Activated CD4-positive, alpha-beta T cell treated with anti-CD3 and anti-CD28 coated beads, Interleukin-2, amount 10 ng/mL, durations not matched to agents 24 days and 14 days (primary cell): Measurements from ENCODE around the gene PSPH. TPM values are rescaled to one million over a fixed set of nuclear protein-coding genes. Genes with fewer than 3 reads are reported as not detected.
A peak's percentile ranks its signal among the peaks of the same experiment; 100 is the strongest.

Source experiments
- DNase-seq: peaks from one replicate; pipeline ENCODE4 v3.0.0; 2022
- H3K27ac Mint-ChIP-seq: one replicate; pipeline ENCODE4 v1.8.0; 2022; ENCODE audit warnings: mild to moderate bottlenecking, mixed read lengths
- H3K27me3 Mint-ChIP-seq: one replicate; pipeline ENCODE4 v1.8.0; 2022; ENCODE audit warnings: mixed read lengths
- H3K36me3 Mint-ChIP-seq: one replicate; pipeline ENCODE4 v1.8.0; 2022; ENCODE audit warnings: low read depth, mild to moderate bottlenecking, mixed read lengths
- H3K4me1 Mint-ChIP-seq: one replicate; pipeline ENCODE4 v1.8.0; 2021; ENCODE audit warnings: mixed read lengths
- H3K4me3 Mint-ChIP-seq: one replicate; pipeline ENCODE4 v1.8.0; 2022; ENCODE audit warnings: mild to moderate bottlenecking, moderate library complexity, mixed read lengths
- H3K9me3 Mint-ChIP-seq: one replicate; pipeline ENCODE4 v1.8.0; 2021; ENCODE audit warnings: mixed read lengths
- intact Hi-C: fragments of 100-400 bp; cut with micrococcal nuclease; formaldehyde crosslinking; loops from one replicate; pipeline ENCODE4 v1.15.1; 2023
- total RNA-seq: library from RNA; stranded (reverse); gene quantifications from 2 replicates; pipeline ENCODE4 v1.2.3, GENCODE V29; 2022

Gene PSPH
- total RNA-seq, 1 donor from 2014 or later: 25.8 TPM

DNA sequence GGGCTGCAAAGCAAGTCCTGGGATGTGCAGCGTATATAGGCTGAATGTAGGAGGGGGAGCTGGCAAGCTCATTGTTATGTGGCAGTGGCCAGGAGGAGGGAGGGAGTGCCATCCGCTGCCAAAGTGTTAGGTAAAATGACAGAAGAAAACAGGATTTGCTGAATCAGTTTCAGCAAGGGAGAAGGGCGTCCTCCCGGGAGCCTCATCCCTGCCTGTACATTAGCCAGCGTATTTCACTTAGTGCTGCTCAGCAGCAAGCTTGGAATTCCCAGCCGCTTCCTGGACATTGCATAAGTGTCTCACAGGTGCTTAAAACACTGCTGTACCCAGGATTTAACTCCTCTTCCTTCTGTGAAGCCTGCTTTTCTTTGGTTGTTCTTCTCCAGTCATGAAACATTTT, 84.4 kb downstream of the PSPH start:
- DNase-seq: no peak
- Mint-ChIP-seq H3K36me3 (peaks cover 17% of the 10 kb centered on the region), H3K4me3 (no peak overlapping the region), H3K27me3 (no peaks in the 10 kb centered on the region), H3K9me3 (no peaks in the 10 kb centered on the region), H3K27ac (no peak overlapping the region), H3K4me1 (peaks cover 22% of the 10 kb centered on the region)
- intact Hi-C loops: loop anchor here (5.0 kb wide), 1 partner anchor 35 kb away; no protein-coding TSS in a partner anchor

DNA sequence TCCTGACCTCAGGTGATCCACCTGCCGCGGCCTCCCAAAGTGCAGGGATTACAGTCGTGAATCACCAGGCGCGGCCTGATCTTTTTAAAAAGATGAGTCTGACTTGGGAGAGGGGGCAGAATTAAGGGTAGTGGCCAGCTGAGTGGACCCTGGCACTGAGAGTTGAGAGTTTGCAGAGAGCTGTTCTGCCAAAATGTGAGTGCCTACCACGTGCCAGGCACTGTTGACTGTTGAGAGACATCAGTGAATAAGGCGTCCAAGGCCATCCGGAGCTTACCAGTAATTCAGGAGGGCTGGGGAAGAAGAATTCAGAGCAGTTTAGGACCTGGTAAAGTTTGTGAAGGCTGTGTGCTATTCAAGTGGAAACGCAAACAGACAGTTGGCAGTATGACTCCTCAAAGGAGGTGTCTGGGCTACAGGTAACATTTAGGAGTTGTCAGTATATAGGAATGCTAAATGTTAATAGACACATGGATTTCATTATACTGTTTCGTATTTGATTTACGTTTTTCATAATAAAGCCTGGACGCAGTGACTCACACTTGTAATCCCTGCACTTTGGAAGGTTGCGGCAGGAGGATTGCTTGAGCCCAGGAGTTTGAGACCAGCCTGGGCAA, 85.3 kb downstream of the PSPH start:
- intact Hi-C loops: loop anchor here (2.0 to 5.0 kb wide), 3 partner anchors 36 to 97 kb away; partner anchors contain the start of gene ZNF713
- Mint-ChIP-seq H3K27ac (peak overlapping the region; percentile 52), H3K27me3 (no peaks in the 10 kb centered on the region), H3K4me1 (peaks cover 22% of the 10 kb centered on the region), H3K36me3 (peaks cover 17% of the 10 kb centered on the region), H3K9me3 (no peaks in the 10 kb centered on the region), H3K4me3 (peak overlapping the region; percentile 95)
- no peak for DNase-seq

DNA sequence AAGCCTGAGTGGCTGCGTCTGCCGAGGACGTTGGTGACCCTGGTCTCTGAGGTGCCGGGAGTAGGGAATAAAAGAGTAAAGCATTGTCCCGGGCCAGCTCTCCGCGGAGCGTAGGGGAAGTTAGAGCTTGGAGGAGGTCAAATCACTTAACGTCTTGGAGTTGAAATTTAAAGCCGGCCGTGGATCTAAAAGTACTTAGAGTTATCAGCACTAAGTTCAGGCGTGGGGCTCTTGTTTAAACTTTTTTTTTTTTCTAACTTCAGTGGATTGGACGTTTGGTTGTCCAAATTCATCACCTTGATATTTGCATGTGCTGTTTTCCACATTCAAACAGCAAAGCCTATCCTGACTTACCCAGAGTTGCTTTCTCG, 86.2 kb downstream of the PSPH start:
- no peaks in the 10 kb centered on the region for H3K9me3 Mint-ChIP-seq
- intact Hi-C loops: loop anchor here (2.0 to 5.0 kb wide), 3 partner anchors 37 to 98 kb away; partner anchors contain the start of gene ZNF713
- DNase-seq: no peak
- H3K27me3 Mint-ChIP-seq: no peaks in the 10 kb centered on the region
- peak overlapping the region; percentile 90 for H3K27ac Mint-ChIP-seq
- peaks cover 18% of the 10 kb centered on the region for H3K4me1 Mint-ChIP-seq
- H3K36me3 Mint-ChIP-seq: peaks cover 12% of the 10 kb centered on the region
- H3K4me3 Mint-ChIP-seq: peak overlapping the region; percentile 95

DNA sequence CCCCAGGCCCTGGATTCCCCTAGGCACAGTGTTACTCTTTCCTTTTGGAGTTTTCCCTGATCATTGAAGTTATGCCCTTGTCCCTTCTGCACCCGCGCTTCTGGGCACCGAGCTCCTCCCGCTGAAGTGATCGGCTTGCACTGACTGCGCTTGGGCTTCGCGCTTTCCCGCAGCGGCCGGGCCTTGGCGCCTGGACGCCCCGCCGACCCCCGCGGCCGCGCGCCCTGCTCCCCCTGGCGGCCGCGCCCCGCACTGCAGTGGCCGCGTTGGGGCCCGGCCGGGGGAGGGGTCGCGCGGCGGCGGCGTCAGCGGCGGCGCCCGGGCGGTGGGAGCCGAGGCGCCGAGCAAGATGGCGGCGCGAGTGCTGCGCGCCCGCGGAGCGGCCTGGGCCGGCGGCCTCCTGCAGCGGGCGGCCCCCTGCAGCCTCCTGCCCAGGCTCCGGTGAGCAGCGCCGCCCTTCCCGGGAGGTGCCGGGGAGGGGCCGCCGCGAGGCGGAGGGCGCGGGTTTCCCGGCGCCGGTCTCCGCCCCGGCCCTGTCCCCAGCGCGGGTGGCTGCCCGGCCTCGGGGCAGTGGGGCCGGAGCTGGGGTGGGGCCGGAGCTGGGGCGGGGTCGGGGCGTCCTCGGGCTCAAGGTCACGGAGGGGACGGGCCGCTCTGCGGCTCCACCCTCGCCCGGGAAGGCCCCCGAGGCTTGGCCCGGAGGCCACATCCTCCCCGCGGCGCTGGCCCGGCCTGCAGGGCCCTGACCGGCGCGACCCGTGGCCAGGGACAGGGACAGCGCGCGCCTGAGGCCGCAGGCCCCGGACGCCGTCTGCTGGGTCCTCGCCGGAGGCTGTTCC, 86.8 kb downstream of the PSPH start, which contains the start of gene NIPSNAP2:
NIPSNAP2 (plus strand) TSS at position 325 of the 839 bp plus-strand sequence; CDS start at position 350, 25 bp downstream.
- peak within 1 kb of the TSS; percentile 90 for H3K27ac Mint-ChIP-seq
- H3K27me3 Mint-ChIP-seq: no peaks in the 10 kb centered on the region
- H3K4me3 Mint-ChIP-seq: peak within 1 kb of the TSS; percentile 95
- intact Hi-C loops: loop anchor here (1.0 to 5.0 kb wide), 5 partner anchors 13 to 323 kb away; partner anchors contain the start of genes MRPS17 and ZNF713
- H3K36me3 Mint-ChIP-seq: peaks cover 13% of the 10 kb centered on the region
- H3K9me3 Mint-ChIP-seq: no peaks in the 10 kb centered on the region
- peaks cover 18% of the 10 kb centered on the region for H3K4me1 Mint-ChIP-seq
- DNase-seq: peak; percentile 91

DNA sequence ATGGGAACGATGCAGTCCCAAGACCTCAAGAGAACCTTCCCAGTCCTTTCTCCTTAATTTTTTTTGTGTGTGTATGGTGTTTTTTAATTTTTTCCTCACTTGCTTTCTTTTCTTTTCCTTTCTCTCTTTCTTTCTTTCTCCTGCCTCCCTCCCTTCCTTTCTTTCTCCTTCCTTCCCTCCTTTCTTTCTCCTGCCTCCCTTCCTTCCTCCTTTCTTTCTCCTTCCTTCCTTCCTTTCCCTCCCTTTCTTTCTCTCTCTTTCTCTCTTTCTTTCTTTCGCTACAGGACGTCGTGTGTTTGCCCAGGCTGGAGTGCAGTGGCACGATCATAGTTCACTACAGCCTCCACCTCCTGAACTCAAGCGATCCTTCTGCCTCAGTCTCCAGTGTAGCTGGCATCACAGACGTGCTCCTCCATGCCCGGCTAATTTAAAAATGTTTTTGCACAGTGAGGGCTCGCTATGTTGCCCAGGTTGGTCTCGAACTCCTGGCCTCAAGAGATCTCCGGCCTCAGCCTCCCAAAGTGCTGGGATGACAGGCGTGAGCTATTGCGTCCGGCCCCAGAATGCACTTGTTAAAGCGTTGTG, 87.6 kb downstream of the PSPH start:
- Mint-ChIP-seq H3K9me3 (no peaks in the 10 kb centered on the region), H3K36me3 (peaks cover 13% of the 10 kb centered on the region), H3K4me3 (peak overlapping the region; percentile 72), H3K4me1 (peaks cover 16% of the 10 kb centered on the region), H3K27ac (peak overlapping the region; percentile 69), H3K27me3 (no peaks in the 10 kb centered on the region)
- intact Hi-C loops: loop anchor here (1.0 to 2.0 kb wide), 4 partner anchors 12 to 322 kb away; partner anchors contain the start of genes MRPS17 and ZNF713
- no peak for DNase-seq

DNA sequence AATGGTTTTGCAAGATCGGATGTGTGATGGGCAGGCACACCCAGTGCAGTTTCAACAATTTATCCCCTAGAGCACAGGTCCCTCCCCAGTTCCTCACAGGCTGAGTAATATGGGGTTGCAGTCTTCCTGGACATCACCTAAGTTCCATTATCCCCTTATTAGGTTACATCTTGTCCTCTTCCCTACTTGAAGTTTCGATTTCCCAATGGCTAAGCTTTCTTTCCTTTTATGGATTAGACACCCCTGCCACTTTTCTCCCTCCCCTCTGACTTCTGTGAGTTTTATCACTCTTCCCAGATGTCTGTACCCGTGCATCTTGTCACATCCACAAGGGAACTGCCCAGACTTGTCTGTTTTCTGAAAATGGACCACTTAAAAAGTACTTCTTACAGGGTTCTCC, 89.2 kb downstream of the PSPH start:
- no peak overlapping the region for H3K4me3 Mint-ChIP-seq
- no peak for DNase-seq
- H3K27me3 Mint-ChIP-seq: no peaks in the 10 kb centered on the region
- peaks cover 14% of the 10 kb centered on the region for H3K4me1 Mint-ChIP-seq
- peaks cover 12% of the 10 kb centered on the region for H3K36me3 Mint-ChIP-seq
- H3K27ac Mint-ChIP-seq: no peak overlapping the region
- intact Hi-C loops: no loop called here
- no peaks in the 10 kb centered on the region for H3K9me3 Mint-ChIP-seq

Other genes with a start within 250 kb of the PSPH start
- gene SEPTIN14, start 188.7 kb downstream of the PSPH start, total RNA-seq: not detected in 2 replicates
- 0.85 and 1.5 TPM in 2 replicates for gene ZNF713, start 164.0 kb downstream of the PSPH start, total RNA-seq
- 36.4 and 37.6 TPM in 2 replicates for gene MRPS17, start 99.6 kb downstream of the PSPH start, total RNA-seq
- gene NIPSNAP2, start 86.9 kb downstream of the PSPH start, total RNA-seq: 52.0 and 53.1 TPM in 2 replicates
- 339 and 342 TPM in 2 replicates for gene CCT6A, start 321 bp upstream of the PSPH start, total RNA-seq
- 154 and 161 TPM in 2 replicates for gene SUMF2, start 12.8 kb upstream of the PSPH start, total RNA-seq
- 2.8 and 5.0 TPM in 2 replicates for gene PHKG1, start 41.5 kb upstream of the PSPH start, total RNA-seq
- gene CHCHD2, start 55.0 kb upstream of the PSPH start, total RNA-seq: 627 and 634 TPM in 2 replicates
- not detected in 2 replicates for gene NUPR2, start 65.0 kb upstream of the PSPH start, total RNA-seq